Endothelial cell of umbilical vein (primary cell): ENCODE results near the gene NOLC1.

Source experiments
- CTCF ChIP-seq, 2 donors: IDR thresholded peaks; 1 replicate in 1 of 2; 2 replicates in 1 of 2; pipeline ENCODE4 v1.5.1; 2011; ENCODE audit warnings: low read length in 2 of 2, mild to moderate bottlenecking in 2 of 2, moderate library complexity in 2 of 2, control low read depth in 1 of 2, inconsistent platforms in 1 of 2, low read depth in 1 of 2; ENCODE audit not compliant: insufficient read depth in 1 of 2; ENCODE audit errors: extremely low read depth in 1 of 2
- EZH2 ChIP-seq: IDR thresholded peaks from 2 replicates; pipeline ENCODE4 v1.6.1; 2012; ENCODE audit warnings: borderline replicate concordance, low read depth, mild to moderate bottlenecking, moderate library complexity, low read length, inconsistent platforms; ENCODE audit not compliant: severe bottlenecking
- MYC ChIP-seq: IDR thresholded peaks from one replicate; pipeline ENCODE4 v1.6.1; 2011; ENCODE audit warnings: mild to moderate bottlenecking, low read depth, low read length
- POLR2A ChIP-seq: IDR thresholded peaks from 2 replicates; pipeline ENCODE4 v1.6.1; 2012; ENCODE audit warnings: low read depth, mild to moderate bottlenecking, control low read depth, low read length
- POLR2AphosphoS5 ChIP-seq: IDR thresholded peaks from 2 replicates; pipeline ENCODE4 v1.6.1; 2012; ENCODE audit warnings: low read depth, mild to moderate bottlenecking, control low read depth, low read length, moderate library complexity; ENCODE audit not compliant: insufficient read depth

- TF ChIP-seq CTCF (IDR thresholded peaks at IDR 0.05; ENCODE audit: extremely low read depth in 1 of 2, insufficient read depth in 1 of 2, low read depth in 1 of 2, low read length in 2 of 2) (no peak), POLR2A (no peak), EZH2 (no peak), POLR2AphosphoS5 (no peak), MYC (no peak)
Measured at GRCh38 chr10:102131286-102132170, 20.7 kb upstream of the NOLC1 start.
